GM21381 (cell line): ENCODE measurements around the gene GPX3.

Experiments
- ATAC-seq: cut with Tn5 transposase; IDR thresholded peaks from one replicate; pipeline ENCODE4 v1.9.1; 2021; ENCODE audit warnings: mild to moderate bottlenecking, moderate library complexity; ENCODE audit not compliant: unreplicated experiment

GPX3 gene

DNA sequence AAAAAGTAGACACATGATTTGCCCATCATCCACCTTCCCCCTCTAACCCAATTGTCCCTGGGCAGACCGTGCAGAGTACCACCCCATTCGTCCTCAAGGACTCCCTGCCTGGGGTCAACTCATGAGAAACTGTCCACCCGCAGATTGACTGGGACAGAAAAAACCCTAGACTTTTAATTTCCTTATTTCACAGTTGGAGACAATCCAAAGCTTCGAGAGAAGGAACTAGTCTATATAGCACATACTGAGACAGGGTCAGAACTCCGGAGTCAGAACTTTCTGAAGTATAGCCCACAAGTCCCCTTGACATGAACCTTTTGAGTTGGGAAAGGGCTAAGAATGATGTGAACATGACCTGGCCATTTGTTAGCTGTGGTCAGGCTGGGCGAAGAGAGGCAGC is 7.5 kb upstream of the GPX3 start:
- ATAC-seq = no peak

- ATAC-seq = no peak
These were observed 5.6 kb upstream of the GPX3 start for GRCh38 chr5:151014680-151015343.

DNA sequence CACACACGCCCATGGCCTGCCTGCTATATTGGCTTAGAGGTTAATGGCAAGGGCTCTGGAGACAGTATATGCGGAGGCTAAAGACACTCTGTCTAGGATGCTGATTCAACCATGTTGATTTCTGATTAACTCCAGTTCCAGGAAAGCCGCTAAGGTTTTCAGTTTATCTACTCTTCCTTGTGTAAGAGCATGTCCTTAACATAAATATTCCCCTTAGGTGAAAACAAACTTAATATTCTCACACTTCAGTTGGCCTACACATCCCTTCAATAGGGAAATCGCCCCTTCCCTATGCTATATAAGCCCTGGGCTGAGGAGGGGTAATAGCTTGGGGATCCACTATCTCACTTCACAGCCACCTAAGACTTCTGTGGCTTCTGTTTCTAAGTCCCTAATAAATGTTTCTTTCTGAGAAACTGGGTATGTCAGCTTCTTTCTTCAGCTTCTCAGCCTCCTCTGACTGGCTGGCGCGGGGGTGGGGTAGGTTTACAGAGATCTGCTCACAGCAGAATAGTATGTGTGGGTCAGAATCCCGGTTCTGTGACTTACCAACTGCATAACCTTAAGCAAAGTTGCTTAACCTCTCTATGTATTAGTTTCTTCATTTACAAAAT is 4.3 kb upstream of the GPX3 start:
- ATAC-seq = no peak

- ATAC-seq = no peak
These were observed 3.7 kb upstream of the GPX3 start for GRCh38 chr5:151016700-151017099.

GRCh38 chr5:151017897-151018296 is 2.5 kb upstream of the GPX3 start:
- no peak for ATAC-seq

DNA sequence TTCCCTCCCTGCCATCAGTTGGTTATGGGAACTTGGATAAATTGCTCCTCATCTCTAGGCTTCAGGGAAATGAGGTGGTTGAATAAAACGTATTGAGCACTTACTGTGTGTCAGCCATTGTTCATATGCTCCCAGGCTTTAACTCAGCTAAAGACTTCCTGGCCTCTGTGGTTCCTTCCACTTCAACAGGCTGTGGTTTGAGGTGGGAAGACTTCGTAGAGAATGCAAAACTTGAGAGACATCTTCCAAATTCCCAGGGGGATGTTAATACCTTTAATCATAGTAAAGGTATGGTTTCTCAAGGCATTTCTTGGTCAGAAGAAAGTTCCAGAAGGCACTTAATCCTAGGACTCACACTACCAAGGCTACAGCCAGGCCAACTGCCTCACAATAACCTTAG is 1.5 kb upstream of the GPX3 start:
- no peak for ATAC-seq

- ATAC-seq = no peak
These were observed 1.1 kb upstream of the GPX3 start for GRCh38 chr5:151019331-151019730.

DNA sequence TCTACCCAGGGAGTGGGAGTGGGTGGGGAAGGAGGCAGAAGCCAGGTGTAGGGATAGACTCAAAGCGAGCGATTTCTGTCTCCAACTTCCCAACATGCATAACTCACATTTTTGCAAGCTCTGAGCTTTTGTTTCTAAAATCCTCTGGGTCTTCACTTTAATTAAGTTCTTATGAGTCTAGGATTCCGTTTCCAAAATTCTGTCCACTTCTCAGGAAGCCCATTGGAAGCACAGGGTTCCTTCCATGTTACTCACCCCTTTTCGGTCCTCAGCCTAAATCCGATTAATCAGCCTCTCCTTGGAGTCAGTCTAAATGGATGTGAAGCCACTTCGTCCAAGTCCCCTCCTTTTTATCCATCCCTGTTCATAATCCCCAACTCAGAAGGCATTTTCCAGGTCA is 1.4 kb downstream of the GPX3 start:
- no peak for ATAC-seq

GRCh38 chr5:151022511-151023018 is 2.2 kb downstream of the GPX3 start:
- no peak for ATAC-seq

GRCh38 chr5:151023047-151023615 is 2.7 kb downstream of the GPX3 start:
- ATAC-seq = no peak

DNA sequence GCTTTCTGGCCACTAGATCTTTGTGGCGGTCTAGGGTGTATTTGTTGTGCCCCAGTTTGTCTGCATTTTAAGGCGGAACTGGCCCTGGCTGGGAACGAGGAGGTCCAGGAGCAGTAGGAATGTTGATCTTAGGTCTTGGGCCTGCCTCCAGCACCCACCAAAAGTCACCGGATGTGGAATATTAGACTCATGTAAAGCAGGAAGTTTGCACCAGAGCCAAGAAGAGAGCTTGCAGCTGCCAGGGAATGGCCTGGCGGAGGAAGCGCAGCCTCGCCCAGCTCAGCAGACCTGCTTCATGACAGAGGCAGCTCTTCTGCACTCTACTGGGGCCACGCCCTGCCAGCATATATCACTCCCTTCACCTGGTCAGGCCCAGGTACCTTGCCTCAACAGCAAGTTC is 3.3 kb downstream of the GPX3 start:
- no peak for ATAC-seq

GRCh38 chr5:151024440-151025249 is 4.3 kb downstream of the GPX3 start:
- no peak for ATAC-seq

- no peak for ATAC-seq
These were observed 4.8 kb downstream of the GPX3 start for GRCh38 chr5:151025250-151025606.

- ATAC-seq = no peak
These were observed 5.7 kb downstream of the GPX3 start for GRCh38 chr5:151026088-151026487.

DNA sequence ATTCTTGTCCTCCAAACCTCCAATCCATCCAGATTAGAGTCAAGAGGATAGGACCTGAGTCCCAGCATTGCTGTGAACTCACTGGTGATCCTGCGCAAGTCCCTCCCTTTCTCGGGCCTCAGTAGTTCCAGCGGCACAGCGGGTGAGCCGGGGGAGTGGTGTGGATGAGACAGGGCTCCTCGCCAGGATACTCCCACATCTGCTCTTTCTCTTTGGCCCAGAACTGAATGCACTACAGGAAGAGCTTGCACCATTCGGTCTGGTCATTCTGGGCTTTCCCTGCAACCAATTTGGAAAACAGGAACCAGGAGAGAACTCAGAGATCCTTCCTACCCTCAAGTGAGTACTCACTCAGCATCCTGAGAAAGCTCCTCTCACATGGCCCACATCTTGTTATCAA is 6.3 kb downstream of the GPX3 start:
- no peak for ATAC-seq

- ATAC-seq = no peak
These were observed 7.6 kb downstream of the GPX3 start for GRCh38 chr5:151027961-151028479.

GRCh38 chr5:151028717-151029116 is 8.3 kb downstream of the GPX3 start:
- ATAC-seq = no peak

DNA sequence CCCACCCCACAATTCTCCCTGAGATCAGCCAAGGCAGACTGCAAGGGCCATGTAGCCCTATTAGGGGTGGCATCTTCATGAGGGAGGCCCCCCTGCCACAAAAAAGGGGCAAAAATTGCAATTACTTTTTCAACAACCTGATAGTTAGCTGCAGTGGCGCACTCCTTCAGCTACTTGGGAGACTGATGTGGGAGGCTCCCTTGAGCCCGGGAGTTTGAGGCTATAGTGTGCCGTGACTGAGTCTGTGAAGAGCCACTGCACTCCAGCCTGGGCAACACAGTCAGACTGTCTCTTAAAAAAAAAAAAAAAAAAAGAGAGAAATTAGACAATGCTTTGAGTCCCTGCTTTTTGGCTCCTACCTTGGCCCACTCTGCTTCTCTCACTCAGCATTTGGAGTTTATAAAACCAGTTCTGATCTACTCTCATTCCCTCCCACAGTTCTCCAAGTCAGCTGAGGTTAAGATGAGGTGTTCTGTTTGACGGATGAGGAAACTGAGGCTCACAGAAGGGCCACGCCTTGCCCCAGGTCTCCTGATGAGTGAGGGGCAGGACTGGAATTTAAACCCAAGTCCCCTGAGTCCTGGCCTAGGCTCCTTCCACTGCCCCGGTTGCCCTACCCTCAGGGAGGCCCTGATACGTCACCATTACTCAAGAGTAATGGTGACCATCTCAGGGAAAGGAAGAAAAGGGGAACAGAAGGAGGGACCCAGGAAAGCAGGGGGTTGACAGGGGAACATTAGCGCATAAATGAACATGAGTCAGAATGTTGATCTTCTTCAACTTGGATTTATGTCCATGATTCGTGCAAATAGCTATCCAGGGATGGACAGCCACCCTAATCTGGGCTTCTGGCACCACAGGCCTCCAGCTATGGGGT is 9.0 kb downstream of the GPX3 start:
- ATAC-seq = no peak

DNA sequence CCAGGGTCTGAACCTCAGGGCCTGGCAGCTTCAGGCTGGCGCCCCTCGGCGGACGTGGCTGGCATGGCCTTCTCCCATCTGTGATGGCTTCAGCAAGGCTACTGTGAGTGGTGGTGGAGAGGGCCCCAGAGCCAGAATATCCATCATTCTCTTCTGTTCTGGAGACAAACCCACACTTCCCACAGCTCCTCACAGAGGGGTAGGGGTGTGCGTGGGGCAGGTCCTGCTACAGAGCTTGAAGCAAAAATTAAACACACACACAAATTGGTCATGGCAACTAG is 9.6 kb downstream of the GPX3 start:
- ATAC-seq = no peak

- no peak for ATAC-seq
These were observed 10.0 kb downstream of the GPX3 start for GRCh38 chr5:151030379-151030778.

DNA sequence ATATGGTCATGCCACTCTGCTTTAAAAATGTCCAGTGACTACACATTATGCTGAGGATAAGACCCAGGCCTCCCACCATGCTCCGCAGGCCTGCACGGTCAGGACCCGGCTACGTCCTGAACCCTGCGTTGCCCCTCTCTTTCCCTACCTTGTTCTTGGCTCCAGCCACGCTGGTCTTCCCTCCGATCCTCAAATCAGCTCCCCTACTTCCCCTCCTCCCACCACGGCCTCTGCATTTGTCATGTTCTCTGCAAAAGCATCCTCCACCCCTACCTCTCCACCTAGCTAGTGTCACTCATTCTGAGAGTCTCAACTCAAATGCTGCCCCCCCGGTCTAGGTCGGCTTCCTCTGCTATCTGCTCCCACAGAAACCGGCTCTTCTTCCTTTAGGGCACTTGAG is 11.2 kb downstream of the GPX3 start:
- ATAC-seq = no peak
